HG03354 (cell line): ENCODE data around the gene ATXN7L1.
"Not testable (repeated sequence)": the region's sequence is repeated elsewhere in the genome, so short reads cannot be mapped to it uniquely, and the experiment has no call there.

ENCODE experiments used
- ATAC-seq: cut with Tn5 transposase; IDR thresholded peaks from one replicate; pipeline ENCODE4 v1.9.1; 2021; ENCODE audit warnings: mild to moderate bottlenecking; ENCODE audit not compliant: unreplicated experiment, poor library complexity, severe bottlenecking

The ATXN7L1 gene

GRCh38 chr7:105862770-105863169 is 13.6 kb downstream of the ATXN7L1 start:
- no peak for ATAC-seq

- ATAC-seq: no peak
Measured at GRCh38 chr7:105862276-105862675, 14.1 kb downstream of the ATXN7L1 start.

GRCh38 chr7:105861224-105861623 is 15.2 kb downstream of the ATXN7L1 start:
- ATAC-seq: no peak

GRCh38 chr7:105860793-105861192 is 15.6 kb downstream of the ATXN7L1 start:
- ATAC-seq: no peak

GRCh38 chr7:105857009-105857952 is 19.1 kb downstream of the ATXN7L1 start:
- no peak for ATAC-seq

GRCh38 chr7:105854498-105854897 is 21.9 kb downstream of the ATXN7L1 start:
- no peak for ATAC-seq

GRCh38 chr7:105853931-105854419 is 22.4 kb downstream of the ATXN7L1 start:
- ATAC-seq: no peak

- no peak for ATAC-seq
Measured at GRCh38 chr7:105851064-105851463, 25.3 kb downstream of the ATXN7L1 start.

GRCh38 chr7:105849122-105849855 is 27.1 kb downstream of the ATXN7L1 start:
- no peak for ATAC-seq

- no peak for ATAC-seq
Measured at GRCh38 chr7:105846404-105846803, 30.0 kb downstream of the ATXN7L1 start.

- not testable (repeated sequence) for ATAC-seq
Measured at GRCh38 chr7:105844681-105845080, 31.7 kb downstream of the ATXN7L1 start.

- ATAC-seq: no peak
Measured at GRCh38 chr7:105841866-105842265, 34.5 kb downstream of the ATXN7L1 start.

- ATAC-seq: no peak
Measured at GRCh38 chr7:105840981-105841749, 35.2 kb downstream of the ATXN7L1 start.

- ATAC-seq: no peak
Measured at GRCh38 chr7:105839266-105839665, 37.1 kb downstream of the ATXN7L1 start.

- no peak for ATAC-seq
Measured at GRCh38 chr7:105838627-105839231, 37.7 kb downstream of the ATXN7L1 start.

- no peak for ATAC-seq
Measured at GRCh38 chr7:105837765-105838626, 38.4 kb downstream of the ATXN7L1 start.

- ATAC-seq: no peak
Measured at GRCh38 chr7:105835441-105835840, 41.0 kb downstream of the ATXN7L1 start.

GRCh38 chr7:105831824-105832535 is 44.4 kb downstream of the ATXN7L1 start:
- ATAC-seq: no peak
